ENCODE results near the gene POLDIP2.

Gene POLDIP2

GRCh38 chr17:28346746-28347246 is 10.5 kb downstream of the POLDIP2 start:
- Histone ChIP-seq H3K4me2 (ENCODE audit: low read depth, low read length, poor library complexity, severe bottlenecking) (no peak overlapping the region), H3F3A (ENCODE audit: low read depth) (no peaks in the 10 kb centered on the region)
- TF ChIP-seq EZH2phosphoT487 (IDR thresholded peaks at IDR 0.05; ENCODE audit: borderline replicate concordance), result no peak
- peak; percentile 32; the same call in 1 of the 2 replicates for TF ChIP-seq CTCF (conservative IDR thresholded peaks at IDR 0.05; ENCODE audit: low read length)

GRCh38 chr17:28346199-28346580 is 11.1 kb downstream of the POLDIP2 start:
- Histone ChIP-seq H4K20me1 (ENCODE audit: insufficient read depth, low read length, poor library complexity, severe bottlenecking) (no peaks in the 10 kb centered on the region), H3K4me3 (ENCODE audit: low read length, poor library complexity, severe bottlenecking) (no peak overlapping the region), H3K9me2 (replicated peaks; ENCODE audit: low read depth, low read length) (no peaks in the 10 kb centered on the region), H3K4me1 (ENCODE audit: insufficient read depth, low read length, poor library complexity, severe bottlenecking) (no peaks in the 10 kb centered on the region), H3K79me2 (ENCODE audit: insufficient read depth, low read length) (no peaks in the 10 kb centered on the region), H3K4me2 (ENCODE audit: low read depth, low read length, poor library complexity, severe bottlenecking) (no peak overlapping the region), H3K9ac (ENCODE audit: low read depth, low read length, poor library complexity, severe bottlenecking) (no peak overlapping the region), H3K36me3 (ENCODE audit: insufficient read depth, low read length) (peaks cover 43% of the 10 kb centered on the region; the same call in 1 of the 2 replicates), H2AFZ (ENCODE audit: low read length) (no peak overlapping the region), H3K27me3 (ENCODE audit: insufficient read depth, low read length, poor library complexity, severe bottlenecking) (no peaks in the 10 kb centered on the region), H3F3A (ENCODE audit: low read depth) (no peaks in the 10 kb centered on the region), H3K9me3 (ENCODE audit: insufficient read depth, low read depth, low read length) (no peaks in the 10 kb centered on the region)
- TF ChIP-seq CTCF (conservative IDR thresholded peaks at IDR 0.05; ENCODE audit: low read length), result no peak
- no peak for TF ChIP-seq EZH2phosphoT487 (IDR thresholded peaks at IDR 0.05; ENCODE audit: borderline replicate concordance)

More at GRCh38 chr17:28346746-28347246, 10.5 kb downstream of the POLDIP2 start:
- H3K9me3 ChIP-seq (ENCODE audit: insufficient read depth, low read depth, low read length), result no peaks in the 10 kb centered on the region
- H4K20me1 ChIP-seq (ENCODE audit: insufficient read depth, low read length, poor library complexity, severe bottlenecking), result no peaks in the 10 kb centered on the region
- no peaks in the 10 kb centered on the region for H3K27me3 ChIP-seq (ENCODE audit: insufficient read depth, low read length, poor library complexity, severe bottlenecking)
- H3K4me3 ChIP-seq (ENCODE audit: low read length, poor library complexity, severe bottlenecking), result no peak overlapping the region
- peaks cover 47% of the 10 kb centered on the region; the same call in 1 of the 2 replicates for H3K36me3 ChIP-seq (ENCODE audit: insufficient read depth, low read length)
- H3K4me1 ChIP-seq (ENCODE audit: insufficient read depth, low read length, poor library complexity, severe bottlenecking), result no peaks in the 10 kb centered on the region
- no peak overlapping the region for H3K9ac ChIP-seq (ENCODE audit: low read depth, low read length, poor library complexity, severe bottlenecking)
- H3K9me2 ChIP-seq (replicated peaks; ENCODE audit: low read depth, low read length), result no peaks in the 10 kb centered on the region
- no peak overlapping the region for H2AFZ ChIP-seq (ENCODE audit: low read length)
- H3K79me2 ChIP-seq (ENCODE audit: insufficient read depth, low read length), result no peaks in the 10 kb centered on the region

- no peaks in the 10 kb centered on the region for H3K27me3 ChIP-seq (ENCODE audit: insufficient read depth, low read length, poor library complexity, severe bottlenecking)
- no peaks in the 10 kb centered on the region for H3K9me2 ChIP-seq (replicated peaks; ENCODE audit: low read depth, low read length)
- H3K4me2 ChIP-seq (ENCODE audit: low read depth, low read length, poor library complexity, severe bottlenecking), result no peak overlapping the region
- TF ChIP-seq CTCF (conservative IDR thresholded peaks at IDR 0.05; ENCODE audit: low read length) (no peak), EZH2phosphoT487 (IDR thresholded peaks at IDR 0.05; ENCODE audit: borderline replicate concordance) (no peak)
- peaks cover 39% of the 10 kb centered on the region; the same call in 1 of the 2 replicates for H3K36me3 ChIP-seq (ENCODE audit: insufficient read depth, low read length)
- no peaks in the 10 kb centered on the region for H3K9me3 ChIP-seq (ENCODE audit: insufficient read depth, low read depth, low read length)
- H3K79me2 ChIP-seq (ENCODE audit: insufficient read depth, low read length), result no peaks in the 10 kb centered on the region
- no peak overlapping the region for H3K4me3 ChIP-seq (ENCODE audit: low read length, poor library complexity, severe bottlenecking)
- no peaks in the 10 kb centered on the region for H3F3A ChIP-seq (ENCODE audit: low read depth)
- no peak overlapping the region for H3K9ac ChIP-seq (ENCODE audit: low read depth, low read length, poor library complexity, severe bottlenecking)
- H3K4me1 ChIP-seq (ENCODE audit: insufficient read depth, low read length, poor library complexity, severe bottlenecking), result no peaks in the 10 kb centered on the region
- no peak overlapping the region for H2AFZ ChIP-seq (ENCODE audit: low read length)
- no peaks in the 10 kb centered on the region for H4K20me1 ChIP-seq (ENCODE audit: insufficient read depth, low read length, poor library complexity, severe bottlenecking)
Observed at GRCh38 chr17:28345419-28346198, 11.7 kb downstream of the POLDIP2 start.
